Measurements from ENCODE around the gene GZMA.

Gene GZMA

GRCh38 chr5:55108661-55109060 lies 6.2 kb downstream of the GZMA start:
- ChIA-PET CTCF (interaction anchor here (0.6 to 0.7 kb wide), 2 partner anchors 170 to 1287 kb away, joined by 5 to 7 read pairs; no protein-coding TSS in a partner anchor), POLR2A (ENCODE audit: low non-redundant PET) (no interaction called here)
- TF ChIP-seq CTCF (conservative IDR thresholded peaks at IDR 0.05; ENCODE audit: low read depth) = no peak

GRCh38 chr5:55110217-55110616 lies 7.8 kb downstream of the GZMA start:
- CTCF ChIA-PET = no interaction called here
- TF ChIP-seq CTCF (conservative IDR thresholded peaks at IDR 0.05; ENCODE audit: low read depth) = no peak

More at GRCh38 chr5:55108661-55109060, 6.2 kb downstream of the GZMA start:
- no peak overlapping the region for H3K27ac ChIP-seq
- no peak for DNase-seq (ENCODE audit: low spot score)

GRCh38 chr5:55113327-55113726 lies 10.9 kb downstream of the GZMA start:
- no peak for TF ChIP-seq CTCF (conservative IDR thresholded peaks at IDR 0.05; ENCODE audit: low read depth)

More at GRCh38 chr5:55110217-55110616, 7.8 kb downstream of the GZMA start:
- no peak overlapping the region for H3K27ac ChIP-seq
- POLR2A ChIA-PET (ENCODE audit: low non-redundant PET) = no interaction called here
- no peak for DNase-seq (ENCODE audit: low spot score)

GRCh38 chr5:55114061-55114460 lies 11.6 kb downstream of the GZMA start:
- no peak for TF ChIP-seq CTCF (conservative IDR thresholded peaks at IDR 0.05; ENCODE audit: low read depth)
- H3K27ac ChIP-seq = no peak overlapping the region
- CTCF ChIA-PET = no interaction called here
- no peak for DNase-seq (ENCODE audit: low spot score)
- POLR2A ChIA-PET (ENCODE audit: low non-redundant PET) = no interaction called here

More at GRCh38 chr5:55113327-55113726, 10.9 kb downstream of the GZMA start:
- ChIA-PET CTCF (interaction anchor here (0.7 kb wide), 2 partner anchors 17 to 159 kb away, joined by 3 to 4 read pairs; no protein-coding TSS in a partner anchor), POLR2A (ENCODE audit: low non-redundant PET) (no interaction called here)
- no peak for DNase-seq (ENCODE audit: low spot score)
- H3K27ac ChIP-seq = no peak overlapping the region

- no peak for TF ChIP-seq CTCF (conservative IDR thresholded peaks at IDR 0.05; ENCODE audit: low read depth)
- POLR2A ChIA-PET (ENCODE audit: low non-redundant PET) = no interaction called here
- no peak for DNase-seq (ENCODE audit: low spot score)
- CTCF ChIA-PET = no interaction called here
- no peak overlapping the region for H3K27ac ChIP-seq
Measured at GRCh38 chr5:55123365-55123764, 20.9 kb downstream of the GZMA start.

GRCh38 chr5:55134053-55134722 lies 31.7 kb downstream of the GZMA start:
- no peak for TF ChIP-seq CTCF (conservative IDR thresholded peaks at IDR 0.05; ENCODE audit: low read depth)
- H3K27ac ChIP-seq = no peak overlapping the region
- DNase-seq (ENCODE audit: low spot score) = no peak
- CTCF ChIA-PET = interaction anchor here (0.6 to 1.6 kb wide), 5 partner anchors 12 to 250 kb away, joined by 3 to 5 read pairs (median 4); no protein-coding TSS in a partner anchor
- POLR2A ChIA-PET (ENCODE audit: low non-redundant PET) = no interaction called here
